GM13976 (cell line): ENCODE results near the gene TMEM26.

Source experiments
- DNase-seq: peaks from one replicate; pipeline ENCODE4 v3.0.0; 2012; ENCODE audit warnings: low spot score
- in situ Hi-C: fragments of 300-500 bp; cut with MboI; formaldehyde crosslinking; loops from one replicate; pipeline ENCODE4 v1.12.0; 2022; ENCODE audit warnings: low sequenced_read_pairs, mixed read lengths, inconsistent platforms; ENCODE audit not compliant: unreplicated experiment
- TF ChIP-seq, protein P1 (sequence below): IDR thresholded peaks from 2 replicates; pipeline ENCODE4 v1.5.1; 2012; ENCODE audit warnings: borderline replicate concordance, mild to moderate bottlenecking; ENCODE audit not compliant: insufficient read depth; ENCODE audit errors: extremely low read depth, missing control alignments, control extremely low read depth

TMEM26 gene

GRCh38 chr10:61472090-61472674 lies 19.0 kb upstream of the TMEM26 start:
- TF ChIP-seq, protein P1, sequence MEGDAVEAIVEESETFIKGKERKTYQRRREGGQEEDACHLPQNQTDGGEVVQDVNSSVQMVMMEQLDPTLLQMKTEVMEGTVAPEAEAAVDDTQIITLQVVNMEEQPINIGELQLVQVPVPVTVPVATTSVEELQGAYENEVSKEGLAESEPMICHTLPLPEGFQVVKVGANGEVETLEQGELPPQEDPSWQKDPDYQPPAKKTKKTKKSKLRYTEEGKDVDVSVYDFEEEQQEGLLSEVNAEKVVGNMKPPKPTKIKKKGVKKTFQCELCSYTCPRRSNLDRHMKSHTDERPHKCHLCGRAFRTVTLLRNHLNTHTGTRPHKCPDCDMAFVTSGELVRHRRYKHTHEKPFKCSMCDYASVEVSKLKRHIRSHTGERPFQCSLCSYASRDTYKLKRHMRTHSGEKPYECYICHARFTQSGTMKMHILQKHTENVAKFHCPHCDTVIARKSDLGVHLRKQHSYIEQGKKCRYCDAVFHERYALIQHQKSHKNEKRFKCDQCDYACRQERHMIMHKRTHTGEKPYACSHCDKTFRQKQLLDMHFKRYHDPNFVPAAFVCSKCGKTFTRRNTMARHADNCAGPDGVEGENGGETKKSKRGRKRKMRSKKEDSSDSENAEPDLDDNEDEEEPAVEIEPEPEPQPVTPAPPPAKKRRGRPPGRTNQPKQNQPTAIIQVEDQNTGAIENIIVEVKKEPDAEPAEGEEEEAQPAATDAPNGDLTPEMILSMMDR, result no peak
- no peak for DNase-seq
- in situ Hi-C loops, result no loop called here

DNA sequence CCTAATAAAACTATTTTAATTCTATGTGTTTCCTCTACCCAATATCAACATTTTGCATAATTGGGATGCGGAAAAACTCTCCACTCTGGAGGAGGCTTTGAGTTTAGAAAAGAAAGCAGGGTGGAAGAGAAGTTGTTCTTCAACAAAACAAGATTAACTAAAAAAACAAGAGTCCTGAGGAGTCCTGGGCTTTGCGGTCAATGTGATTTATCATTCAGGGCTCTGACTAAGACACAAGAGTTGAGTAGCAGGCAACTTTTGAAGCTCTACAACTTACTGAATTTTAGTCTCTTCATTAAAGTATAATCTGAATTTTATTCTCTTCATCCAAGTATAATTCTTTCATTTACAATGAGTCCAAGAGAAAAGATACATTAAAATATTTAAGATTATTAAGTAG lies 18.3 kb upstream of the TMEM26 start:
- in situ Hi-C loops, result no loop called here
- TF ChIP-seq, protein P1, result no peak
- DNase-seq, result no peak

GRCh38 chr10:61470740-61471139 lies 17.6 kb upstream of the TMEM26 start:
- TF ChIP-seq, protein P1, result no peak
- DNase-seq, result no peak
- in situ Hi-C loops, result no loop called here

DNA sequence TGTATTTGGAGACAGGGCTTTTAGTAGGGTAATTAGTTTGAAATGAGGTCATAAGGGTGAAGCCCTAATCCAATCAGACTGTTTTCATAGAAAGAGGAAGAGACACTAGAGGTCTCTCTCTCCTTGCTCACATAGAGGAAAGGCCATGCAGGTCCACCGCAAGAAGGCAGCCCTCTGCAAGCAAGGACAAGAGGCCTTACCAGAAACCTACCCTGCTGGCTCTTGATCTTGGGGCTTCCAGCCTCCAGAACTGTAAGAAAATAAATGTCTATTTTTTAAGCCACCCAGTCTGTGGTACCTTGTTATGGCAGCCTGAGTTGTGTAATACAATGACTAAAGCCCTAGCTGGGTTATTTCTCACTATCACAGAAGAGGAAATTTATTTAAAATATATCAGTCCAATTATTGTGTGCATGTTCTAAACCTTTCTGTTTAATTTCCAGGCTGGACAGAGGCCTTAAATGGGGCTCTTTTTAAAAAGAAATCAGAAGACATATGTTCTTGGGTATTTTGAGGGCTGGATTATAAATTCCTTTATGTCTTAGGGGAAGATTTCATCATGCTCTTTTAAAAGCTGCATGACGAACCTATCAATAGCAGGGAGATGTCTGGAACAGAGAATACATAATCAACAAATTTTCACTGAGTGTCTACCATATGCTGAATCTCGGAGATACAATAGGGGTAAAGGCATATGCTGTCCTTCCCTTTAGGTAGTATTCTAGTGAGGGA lies 12.9 kb upstream of the TMEM26 start:
- in situ Hi-C loops, result no loop called here
- TF ChIP-seq, protein P1, result no peak
- DNase-seq, result no peak

DNA sequence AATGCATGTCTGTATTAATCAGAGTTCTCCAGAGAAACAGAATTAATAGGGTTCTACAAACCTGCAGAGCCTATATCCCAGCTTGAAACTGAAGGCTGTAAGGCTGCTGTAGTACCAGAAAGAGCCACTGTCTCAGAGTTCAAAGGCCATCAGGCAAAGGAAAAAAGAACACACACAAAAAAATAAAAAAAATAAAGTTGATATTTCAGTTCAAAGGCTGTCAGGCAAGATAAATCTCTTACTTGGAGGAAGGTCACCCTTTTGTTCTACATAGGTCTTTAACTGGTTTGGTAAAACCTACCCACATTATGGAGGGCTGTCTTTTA lies 12.0 kb upstream of the TMEM26 start:
- in situ Hi-C loops, result no loop called here

DNA sequence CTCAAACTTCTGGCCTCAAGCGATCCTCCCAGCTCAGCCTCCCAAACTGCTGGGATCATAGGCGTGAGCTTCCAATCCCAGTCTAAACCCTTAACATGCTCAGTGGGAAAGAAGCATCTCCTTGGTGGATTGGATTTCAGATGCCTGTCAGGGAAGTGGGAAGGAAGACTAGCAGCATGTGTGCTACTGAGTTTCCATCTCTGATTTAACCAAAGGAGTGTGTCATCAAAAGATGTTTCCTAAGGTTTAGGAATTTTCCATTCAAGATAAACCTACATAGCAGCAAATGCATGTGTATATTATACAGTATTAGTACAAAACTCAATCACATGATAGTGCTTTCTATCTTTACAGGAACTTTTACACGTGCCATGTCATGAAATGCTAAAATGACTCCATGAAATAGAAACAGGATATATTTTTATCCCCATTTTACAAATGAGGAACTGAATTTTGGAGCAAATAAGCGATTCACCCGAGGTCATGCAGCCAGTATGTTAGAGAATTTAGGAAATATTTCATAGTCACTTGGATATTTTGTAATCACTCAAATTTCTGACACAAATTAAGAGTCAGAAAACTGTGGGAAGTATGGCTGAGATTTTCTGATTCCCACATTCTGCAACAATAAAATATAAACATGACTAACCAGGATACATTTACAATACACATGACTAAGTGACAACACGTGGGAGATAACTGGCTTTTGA lies 11.4 kb upstream of the TMEM26 start:
- in situ Hi-C loops, result no loop called here
- TF ChIP-seq, protein P1, result no peak
- no peak for DNase-seq

More for the DNA sequence above, 12.0 kb upstream of the TMEM26 start:
- DNase-seq, result no peak
- TF ChIP-seq, protein P1, result no peak
